ENCODE measurements around the gene FHAD1. TPM values are rescaled to one million over a fixed set of nuclear protein-coding genes. Genes with fewer than 3 reads are reported as not detected.

The FHAD1 gene
- total RNA-seq, 1 experiment from 2014 or later = 0.42 TPM

- DNase-seq (ENCODE audit: low read depth, low spot score) = no peak
- in situ Hi-C loops (cut with HindIII; ENCODE audit: low pct_unique_long_range_greater_than_20kb, low sequenced_read_pairs) = no loop called here
These were observed 32.5 kb upstream of the FHAD1 start for GRCh38 chr1:15214527-15214926.

DNA sequence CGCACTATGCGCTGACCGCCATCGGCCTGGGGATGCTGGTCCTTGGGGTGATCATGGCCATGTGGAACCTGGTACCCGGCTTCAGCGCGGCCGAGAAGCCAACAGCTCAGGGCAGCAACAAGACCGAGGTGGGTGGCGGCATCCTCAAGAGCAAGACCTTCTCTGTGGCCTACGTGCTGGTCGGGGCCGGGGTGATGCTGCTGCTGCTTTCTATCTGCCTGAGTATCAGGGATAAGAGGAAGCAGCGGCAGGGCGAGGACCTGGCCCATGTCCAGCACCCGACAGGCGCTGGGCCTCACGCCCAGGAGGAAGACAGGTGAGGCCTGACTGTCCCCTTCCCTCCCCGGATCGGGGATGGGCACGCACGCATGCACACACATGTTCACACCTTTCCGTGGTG, 31.9 kb upstream of the FHAD1 start:
- in situ Hi-C loops (cut with HindIII; ENCODE audit: low pct_unique_long_range_greater_than_20kb, low sequenced_read_pairs) = no loop called here
- DNase-seq (ENCODE audit: low read depth, low spot score) = no peak

- in situ Hi-C loops (cut with HindIII; ENCODE audit: low pct_unique_long_range_greater_than_20kb, low sequenced_read_pairs) = no loop called here
- DNase-seq (ENCODE audit: low read depth, low spot score) = no peak
These were observed 29.4 kb upstream of the FHAD1 start for GRCh38 chr1:15217654-15218053.

GRCh38 chr1:15218287-15219279, 28.4 kb upstream of the FHAD1 start:
- peak; percentile 84 for DNase-seq (ENCODE audit: low read depth, low spot score)
- in situ Hi-C loops (cut with HindIII; ENCODE audit: low pct_unique_long_range_greater_than_20kb, low sequenced_read_pairs) = no loop called here

- DNase-seq (ENCODE audit: low read depth, low spot score) = no peak
- in situ Hi-C loops (cut with HindIII; ENCODE audit: low pct_unique_long_range_greater_than_20kb, low sequenced_read_pairs) = no loop called here
These were observed 27.6 kb upstream of the FHAD1 start for GRCh38 chr1:15219280-15220023.

DNA sequence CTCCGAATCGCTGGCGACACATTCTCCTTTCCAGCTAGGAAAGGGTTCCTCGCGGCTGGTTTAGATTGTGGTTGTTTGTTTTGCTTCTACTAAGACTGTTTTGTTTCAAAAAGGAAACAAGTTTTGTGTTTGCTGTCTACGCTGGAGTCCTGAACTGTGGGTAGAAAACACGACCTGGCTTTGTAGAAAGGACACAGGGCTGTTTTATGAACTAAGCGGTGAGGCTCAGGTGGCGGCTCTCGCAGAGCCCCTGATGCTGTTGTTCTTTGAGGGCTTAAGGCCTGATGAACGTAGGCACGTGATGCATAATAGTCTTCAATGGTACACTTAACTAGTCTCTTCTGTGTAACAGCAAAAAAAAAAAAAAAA, 27.0 kb upstream of the FHAD1 start:
- no peak for DNase-seq (ENCODE audit: low read depth, low spot score)
- in situ Hi-C loops (cut with HindIII; ENCODE audit: low pct_unique_long_range_greater_than_20kb, low sequenced_read_pairs) = no loop called here

- in situ Hi-C loops (cut with HindIII; ENCODE audit: low pct_unique_long_range_greater_than_20kb, low sequenced_read_pairs) = no loop called here
- DNase-seq (ENCODE audit: low read depth, low spot score) = peak; percentile 20
These were observed 26.1 kb upstream of the FHAD1 start for GRCh38 chr1:15220825-15221431.

- in situ Hi-C loops (cut with HindIII; ENCODE audit: low pct_unique_long_range_greater_than_20kb, low sequenced_read_pairs) = no loop called here
- DNase-seq (ENCODE audit: low read depth, low spot score) = peak; percentile 29
These were observed 24.2 kb upstream of the FHAD1 start for GRCh38 chr1:15222653-15223303.

GRCh38 chr1:15224259-15224869, 22.7 kb upstream of the FHAD1 start:
- in situ Hi-C loops (cut with HindIII; ENCODE audit: low pct_unique_long_range_greater_than_20kb, low sequenced_read_pairs) = no loop called here
- DNase-seq (ENCODE audit: low read depth, low spot score) = peak; percentile 38

GRCh38 chr1:15224974-15225373, 22.0 kb upstream of the FHAD1 start:
- in situ Hi-C loops (cut with HindIII; ENCODE audit: low pct_unique_long_range_greater_than_20kb, low sequenced_read_pairs) = no loop called here
- DNase-seq (ENCODE audit: low read depth, low spot score) = no peak

GRCh38 chr1:15225461-15225860, 21.6 kb upstream of the FHAD1 start:
- in situ Hi-C loops (cut with HindIII; ENCODE audit: low pct_unique_long_range_greater_than_20kb, low sequenced_read_pairs) = no loop called here
- no peak for DNase-seq (ENCODE audit: low read depth, low spot score)

DNA sequence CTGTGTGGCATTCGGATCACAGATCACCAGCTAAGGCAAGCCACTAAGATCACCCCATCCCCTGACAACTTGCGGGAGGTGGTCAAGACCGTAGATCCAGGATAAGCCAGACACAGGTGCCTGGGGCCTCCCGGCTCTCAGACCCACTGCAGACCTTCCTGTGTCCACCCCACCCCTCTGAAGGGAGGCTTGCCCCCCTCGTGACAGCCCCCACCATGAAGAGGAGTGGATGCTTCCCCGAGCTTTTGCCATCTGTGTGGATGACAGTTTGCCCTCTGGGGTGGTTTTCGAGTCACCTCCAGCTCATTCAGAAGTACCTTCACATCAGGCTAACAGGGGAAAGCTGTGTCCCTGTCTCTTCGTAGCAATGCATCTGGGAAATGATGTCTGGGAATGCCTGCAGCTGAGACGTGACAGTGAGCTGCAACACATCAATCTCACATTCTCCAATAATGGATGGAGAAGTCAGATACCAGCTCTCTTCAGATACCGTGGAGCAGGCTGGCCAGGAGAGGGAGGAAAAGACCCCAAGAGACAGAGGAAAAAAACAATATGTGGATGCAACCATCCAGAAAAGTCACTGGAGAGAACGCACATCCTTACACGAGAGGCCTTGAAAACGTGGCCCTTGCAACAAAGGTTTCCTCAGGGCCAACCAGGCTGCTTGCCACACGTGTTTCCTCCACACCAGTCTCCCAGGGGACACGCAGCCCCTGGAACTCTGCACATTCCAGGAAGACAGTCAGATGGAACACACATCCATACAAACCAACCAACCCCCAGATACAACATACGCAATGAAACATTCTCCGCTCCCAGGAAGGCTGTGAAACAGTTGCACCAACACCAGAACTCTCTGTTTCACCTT, 20.4 kb upstream of the FHAD1 start:
- no peak for DNase-seq (ENCODE audit: low read depth, low spot score)
- in situ Hi-C loops (cut with HindIII; ENCODE audit: low pct_unique_long_range_greater_than_20kb, low sequenced_read_pairs) = no loop called here

DNA sequence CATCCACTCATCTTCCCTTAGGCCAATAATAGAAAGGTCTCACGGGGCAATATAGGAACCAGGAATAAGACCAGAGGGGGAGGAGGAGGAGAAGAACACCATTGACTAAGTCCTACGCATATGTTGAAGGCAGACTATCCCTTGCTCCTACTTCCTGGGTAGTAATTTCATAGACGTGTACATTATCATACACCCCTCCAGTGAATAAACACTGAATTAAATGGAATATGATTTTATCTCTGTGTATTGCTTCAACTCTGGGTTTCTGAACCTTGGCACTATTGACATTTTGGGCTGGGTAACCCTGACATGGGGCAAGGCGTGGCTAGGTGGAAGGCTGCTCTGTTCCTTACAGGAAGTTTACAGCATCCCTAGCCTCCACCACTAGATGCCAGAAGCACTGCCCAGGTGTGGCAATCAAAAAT, 17.3 kb upstream of the FHAD1 start:
- in situ Hi-C loops (cut with HindIII; ENCODE audit: low pct_unique_long_range_greater_than_20kb, low sequenced_read_pairs) = no loop called here

DNA sequence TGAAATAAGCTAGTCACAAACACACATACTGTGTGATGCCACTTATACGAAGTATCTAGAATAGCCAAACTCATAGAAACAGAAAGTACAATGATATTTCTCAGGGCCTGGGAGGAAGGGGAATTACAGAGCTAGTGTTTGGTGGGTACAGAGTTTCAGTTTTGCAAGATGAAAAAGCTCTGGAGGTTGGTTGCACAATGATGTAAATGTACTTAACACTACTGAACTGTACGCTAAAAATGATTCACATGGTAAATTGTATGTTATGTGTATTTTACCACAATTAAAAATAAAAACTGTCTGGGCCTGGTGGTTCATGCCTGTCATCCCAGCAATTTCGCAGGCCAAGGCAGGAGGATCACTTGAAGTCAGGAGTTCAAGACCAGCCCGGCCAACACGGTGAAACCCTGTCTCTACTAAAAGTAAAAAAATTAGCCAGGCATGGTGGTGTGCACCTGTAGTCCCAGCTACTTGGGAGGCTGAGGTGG, 15.3 kb upstream of the FHAD1 start:
- in situ Hi-C loops (cut with HindIII; ENCODE audit: low pct_unique_long_range_greater_than_20kb, low sequenced_read_pairs) = no loop called here
- DNase-seq (ENCODE audit: low read depth, low spot score) = no peak

More for the DNA sequence above, 17.3 kb upstream of the FHAD1 start:
- no peak for DNase-seq (ENCODE audit: low read depth, low spot score)

DNA sequence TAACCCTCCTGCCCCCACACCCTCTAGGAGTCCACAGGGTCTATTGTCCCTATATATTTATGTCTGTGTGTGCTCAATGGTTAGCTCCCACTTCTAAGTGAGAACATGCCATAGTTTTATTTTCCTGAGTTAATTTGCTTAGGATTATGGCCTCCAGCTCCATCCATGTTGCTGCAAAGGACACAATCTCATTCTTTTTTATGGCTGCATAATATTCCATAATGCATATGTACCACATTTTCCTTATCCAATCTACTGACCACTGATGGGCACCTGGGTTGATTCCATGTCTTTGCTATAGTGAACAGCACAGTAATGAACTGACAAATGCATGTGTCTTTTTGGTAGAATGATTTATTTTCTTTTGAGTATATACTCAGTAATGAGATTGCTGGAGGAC, 13.3 kb upstream of the FHAD1 start:
- DNase-seq (ENCODE audit: low read depth, low spot score) = no peak
- in situ Hi-C loops (cut with HindIII; ENCODE audit: low pct_unique_long_range_greater_than_20kb, low sequenced_read_pairs) = no loop called here

- in situ Hi-C loops (cut with HindIII; ENCODE audit: low pct_unique_long_range_greater_than_20kb, low sequenced_read_pairs) = no loop called here
- DNase-seq (ENCODE audit: low read depth, low spot score) = no peak
These were observed 10.7 kb upstream of the FHAD1 start for GRCh38 chr1:15236321-15236721.
